GM18909 (cell line): ENCODE results near the gene SLBP.
"Not testable (repeated sequence)": the region's sequence is repeated elsewhere in the genome, so short reads cannot be mapped to it uniquely, and the experiment has no call there.

Experiments
- ATAC-seq: cut with Tn5 transposase; IDR thresholded peaks from one replicate; pipeline ENCODE4 v1.9.1; 2021; ENCODE audit warnings: mild to moderate bottlenecking; ENCODE audit not compliant: unreplicated experiment, poor library complexity

SLBP gene

GRCh38 chr4:1683261-1683735, 28.8 kb downstream of the SLBP start:
- no peak for ATAC-seq

- no peak for ATAC-seq
These were observed 29.3 kb downstream of the SLBP start for GRCh38 chr4:1682860-1683259.

- no peak for ATAC-seq
These were observed 33.9 kb downstream of the SLBP start for GRCh38 chr4:1678244-1678643.

GRCh38 chr4:1676605-1677525, 35.3 kb downstream of the SLBP start:
- ATAC-seq, result no peak

GRCh38 chr4:1675802-1676137, 36.3 kb downstream of the SLBP start:
- no peak for ATAC-seq

- no peak for ATAC-seq
These were observed 36.9 kb downstream of the SLBP start for GRCh38 chr4:1675136-1675801.

- no peak for ATAC-seq
These were observed 37.4 kb downstream of the SLBP start for GRCh38 chr4:1674682-1675081.

- ATAC-seq, result no peak
These were observed 38.4 kb downstream of the SLBP start for GRCh38 chr4:1673671-1674070.

GRCh38 chr4:1671011-1671410, 41.1 kb downstream of the SLBP start:
- ATAC-seq, result not testable (repeated sequence)

- ATAC-seq, result no peak
These were observed 41.8 kb downstream of the SLBP start for GRCh38 chr4:1670279-1670678.

- no peak for ATAC-seq
These were observed 42.3 kb downstream of the SLBP start for GRCh38 chr4:1669850-1670249.

- ATAC-seq, result no peak
These were observed 42.8 kb downstream of the SLBP start for GRCh38 chr4:1669270-1669669.

- no peak for ATAC-seq
These were observed 43.7 kb downstream of the SLBP start for GRCh38 chr4:1668488-1668840.

GRCh38 chr4:1667273-1667672, 44.8 kb downstream of the SLBP start:
- ATAC-seq, result no peak

- ATAC-seq, result no peak
These were observed 45.7 kb downstream of the SLBP start for GRCh38 chr4:1666391-1666790.

- no peak for ATAC-seq
These were observed 48.0 kb downstream of the SLBP start for GRCh38 chr4:1664141-1664540.

GRCh38 chr4:1663549-1663948, 48.6 kb downstream of the SLBP start:
- ATAC-seq, result no peak

GRCh38 chr4:1661695-1662094, 50.4 kb downstream of the SLBP start:
- no peak for ATAC-seq

GRCh38 chr4:1660948-1661677, 51.0 kb downstream of the SLBP start:
- ATAC-seq, result no peak

- ATAC-seq, result no peak
These were observed 52.7 kb downstream of the SLBP start for GRCh38 chr4:1659104-1660043.
